Activated CD4-positive, alpha-beta T cell treated with anti-CD3 and anti-CD28 coated beads, Interleukin-10, Interleukin-2, amounts not matched to agents 100 ng/mL and 50 ng/mL, durations not matched to agents 16 hours and 8 hours (primary cell): Measurements from ENCODE around the gene TIAM2.
A peak's percentile ranks its signal among the peaks of the same experiment; 100 is the strongest.
"Not testable (repeated sequence)": the region's sequence is repeated elsewhere in the genome, so short reads cannot be mapped to it uniquely, and the experiment has no call there.

ENCODE experiments used
- DNase-seq: peaks from one replicate; pipeline ENCODE4 v3.0.0-alpha.2; 2020

The TIAM2 gene

DNA sequence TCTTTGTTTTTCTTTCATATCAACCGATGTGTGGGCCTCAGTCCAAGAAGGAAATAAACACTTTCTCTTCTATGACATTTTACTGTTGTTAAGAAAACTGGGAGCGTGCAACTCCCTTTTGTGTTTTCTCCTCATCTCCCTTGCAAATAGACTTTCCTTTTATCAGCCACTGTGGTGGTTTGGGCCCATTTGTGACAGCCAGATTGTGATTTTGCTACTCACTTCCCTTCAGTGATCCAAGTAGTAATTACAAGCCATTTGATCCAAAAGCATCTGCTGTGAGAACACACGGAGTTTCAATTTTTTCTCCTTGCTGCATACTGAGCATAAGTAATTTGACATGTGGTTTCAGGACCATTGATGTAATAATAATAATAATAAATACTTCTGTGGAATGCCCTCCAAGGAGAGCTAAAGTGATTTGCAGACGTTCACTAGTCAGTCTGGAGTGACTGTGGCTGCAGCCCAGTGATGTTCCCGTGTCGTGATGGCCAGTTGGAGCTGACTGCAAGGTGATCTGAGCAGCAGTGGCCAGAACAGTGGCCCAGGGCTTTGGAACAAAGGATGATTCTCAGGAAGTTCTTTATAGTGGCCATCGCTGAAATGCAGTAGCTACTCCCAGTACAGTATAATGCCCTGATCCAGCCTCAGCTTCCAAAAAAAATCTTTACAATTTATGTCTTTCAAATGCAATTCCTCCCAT lies 176.8 kb downstream of the TIAM2 start:
- DNase-seq: no peak

GRCh38 chr6:155173488-155173887 lies 178.4 kb downstream of the TIAM2 start:
- no peak for DNase-seq

DNA sequence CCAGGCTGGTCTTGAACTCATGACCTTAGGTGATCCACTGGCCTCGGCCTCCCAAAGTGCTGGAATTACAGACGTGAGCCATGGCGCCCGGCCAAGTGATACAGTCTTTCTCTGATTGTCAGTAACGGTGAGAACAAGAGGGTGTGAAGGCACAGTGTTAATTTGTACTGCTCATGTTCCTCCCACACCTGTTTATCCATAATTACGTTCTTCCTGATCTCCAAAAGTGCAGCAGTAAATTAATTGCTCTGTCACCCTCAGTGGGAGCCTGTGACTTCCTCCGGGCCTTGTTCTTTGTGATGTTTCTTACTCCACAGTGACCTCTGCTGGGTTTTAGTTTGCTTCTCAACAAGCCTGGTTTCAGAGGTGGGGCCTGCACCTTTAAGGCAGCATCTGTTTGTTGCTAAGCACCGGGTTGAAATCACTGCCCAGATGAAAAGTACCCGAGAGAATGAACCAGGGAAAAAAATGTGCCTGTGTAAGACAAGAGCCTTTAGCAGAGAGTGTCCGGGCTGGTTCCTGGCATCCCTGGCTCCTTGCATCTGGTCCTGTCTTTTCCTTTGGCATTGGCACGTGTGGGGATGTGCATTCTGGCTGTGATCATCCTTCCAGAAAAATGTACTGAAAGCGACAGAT lies 179.6 kb downstream of the TIAM2 start:
- DNase-seq: peak; percentile 90

DNA sequence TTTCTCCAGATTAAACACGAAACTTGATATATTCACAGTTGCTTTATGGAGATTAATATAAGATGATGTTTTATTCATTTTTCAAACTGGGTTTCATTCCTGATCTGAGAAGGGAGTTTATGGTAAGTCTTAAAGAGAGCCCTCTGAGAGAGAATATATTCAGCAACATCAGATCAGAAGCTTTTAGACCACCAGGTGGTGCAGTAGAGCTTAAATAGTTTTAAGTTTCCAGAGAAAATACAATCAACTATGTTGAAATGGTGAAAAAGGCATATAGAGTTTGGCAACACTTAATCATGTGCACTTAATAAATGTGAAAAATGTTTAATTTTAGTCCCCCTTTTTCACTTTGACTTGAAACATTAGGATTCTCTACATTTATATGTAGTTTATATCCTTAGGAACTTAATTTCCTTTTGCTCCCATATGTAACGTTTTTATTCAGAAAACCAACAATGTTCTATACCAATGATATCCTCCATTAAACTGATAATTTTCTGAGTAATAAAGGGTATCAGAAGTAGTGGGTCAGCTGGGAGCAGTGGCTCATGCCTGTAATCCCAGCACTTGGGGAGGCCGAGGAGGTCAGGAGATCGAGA lies 182.3 kb downstream of the TIAM2 start:
- peak; percentile 70 for DNase-seq

GRCh38 chr6:155181498-155181897 lies 186.4 kb downstream of the TIAM2 start:
- DNase-seq: no peak

DNA sequence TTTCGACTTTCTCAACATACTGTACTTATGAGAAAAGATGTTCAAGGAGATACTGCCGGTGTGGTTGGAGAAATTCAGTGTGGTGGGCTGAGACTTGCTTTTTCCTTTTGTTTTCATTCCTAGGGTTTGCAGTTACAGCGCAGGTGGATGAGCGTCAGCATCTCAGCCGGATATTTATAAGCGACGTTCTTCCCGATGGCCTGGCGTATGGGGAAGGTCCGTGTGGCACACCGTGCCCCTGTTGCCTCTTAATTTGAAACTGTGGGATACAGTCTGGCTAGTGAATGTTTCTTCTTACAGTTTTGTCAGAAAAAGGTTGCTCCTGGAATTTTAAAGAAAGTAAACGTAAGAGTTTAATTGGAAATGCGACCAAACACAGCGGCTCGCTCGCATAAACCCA lies 187.0 kb downstream of the TIAM2 start:
- no peak for DNase-seq

- DNase-seq: no peak
Measured at GRCh38 chr6:155183095-155183494, 188.0 kb downstream of the TIAM2 start.

DNA sequence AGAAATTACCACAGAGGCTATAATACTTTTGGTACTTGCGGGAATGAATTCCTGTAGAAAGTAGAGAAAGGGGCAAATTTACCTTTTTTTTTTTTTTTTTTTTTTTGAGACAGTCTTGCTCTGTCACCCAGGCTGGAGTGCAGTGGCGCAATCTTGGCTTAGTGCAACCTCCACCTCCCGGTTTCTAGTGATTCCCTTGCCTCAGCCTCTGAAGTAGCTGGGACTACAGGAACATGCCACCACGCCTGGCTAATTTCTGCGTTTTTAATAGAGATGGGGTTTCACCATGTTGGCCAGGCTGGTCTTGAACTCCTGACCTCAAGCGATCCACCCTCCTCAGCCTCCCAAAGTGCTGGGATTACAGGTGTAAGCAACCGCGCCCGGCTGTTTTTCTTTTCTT lies 189.9 kb downstream of the TIAM2 start:
- DNase-seq: not testable (repeated sequence)

- DNase-seq: no peak
Measured at GRCh38 chr6:155185544-155185943, 190.4 kb downstream of the TIAM2 start.

DNA sequence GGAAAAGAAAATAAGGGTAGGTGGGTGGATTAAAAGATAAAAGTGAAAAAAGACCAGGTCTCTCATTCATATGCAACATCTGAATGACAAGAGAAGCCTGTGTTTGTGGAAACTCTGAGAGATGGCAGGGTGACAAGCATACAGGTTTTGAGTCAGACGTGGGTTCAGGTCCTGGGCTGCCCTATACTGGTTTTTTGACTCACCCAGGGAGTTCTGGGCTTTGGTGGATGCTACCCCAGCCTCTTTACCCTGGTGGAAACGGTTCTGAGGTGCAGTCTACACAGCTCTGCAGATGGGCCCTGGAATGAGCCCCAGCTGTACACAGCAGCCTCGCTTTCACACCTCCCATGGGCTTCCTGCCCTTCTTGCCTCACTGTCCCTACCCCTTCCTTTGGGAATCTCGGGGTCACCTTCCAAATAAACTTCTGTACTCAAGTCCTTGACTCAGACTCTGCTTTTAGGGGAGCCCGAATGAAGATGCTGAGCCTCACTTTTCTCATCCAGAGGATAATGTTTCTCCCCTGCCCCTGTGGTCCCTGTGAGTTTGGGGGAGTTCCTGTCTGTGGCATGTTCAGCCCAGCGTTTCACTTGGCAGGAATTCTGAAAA lies 191.0 kb downstream of the TIAM2 start:
- peak; percentile 91 for DNase-seq

DNA sequence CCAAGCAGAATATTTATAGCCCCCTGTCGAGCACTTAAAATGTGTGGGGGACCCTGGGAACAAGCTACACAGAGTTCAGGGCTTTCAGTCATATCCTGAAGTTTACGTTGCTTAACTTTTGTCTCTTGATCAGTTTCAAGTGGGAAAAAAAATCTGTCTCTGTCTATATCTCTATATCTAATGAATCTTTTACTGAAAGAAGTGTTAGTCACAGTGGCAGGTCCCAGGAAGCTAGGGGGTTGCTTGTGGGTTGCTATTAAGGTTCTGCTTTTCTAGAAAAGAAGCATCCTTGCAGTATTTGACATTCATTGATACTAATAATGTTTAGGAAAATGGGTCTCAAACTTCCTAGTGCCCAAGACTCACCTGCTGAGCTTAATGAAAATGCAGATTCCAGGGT lies 192.0 kb downstream of the TIAM2 start:
- DNase-seq: peak; percentile 54

GRCh38 chr6:155187994-155188706 lies 193.0 kb downstream of the TIAM2 start:
- DNase-seq: no peak

DNA sequence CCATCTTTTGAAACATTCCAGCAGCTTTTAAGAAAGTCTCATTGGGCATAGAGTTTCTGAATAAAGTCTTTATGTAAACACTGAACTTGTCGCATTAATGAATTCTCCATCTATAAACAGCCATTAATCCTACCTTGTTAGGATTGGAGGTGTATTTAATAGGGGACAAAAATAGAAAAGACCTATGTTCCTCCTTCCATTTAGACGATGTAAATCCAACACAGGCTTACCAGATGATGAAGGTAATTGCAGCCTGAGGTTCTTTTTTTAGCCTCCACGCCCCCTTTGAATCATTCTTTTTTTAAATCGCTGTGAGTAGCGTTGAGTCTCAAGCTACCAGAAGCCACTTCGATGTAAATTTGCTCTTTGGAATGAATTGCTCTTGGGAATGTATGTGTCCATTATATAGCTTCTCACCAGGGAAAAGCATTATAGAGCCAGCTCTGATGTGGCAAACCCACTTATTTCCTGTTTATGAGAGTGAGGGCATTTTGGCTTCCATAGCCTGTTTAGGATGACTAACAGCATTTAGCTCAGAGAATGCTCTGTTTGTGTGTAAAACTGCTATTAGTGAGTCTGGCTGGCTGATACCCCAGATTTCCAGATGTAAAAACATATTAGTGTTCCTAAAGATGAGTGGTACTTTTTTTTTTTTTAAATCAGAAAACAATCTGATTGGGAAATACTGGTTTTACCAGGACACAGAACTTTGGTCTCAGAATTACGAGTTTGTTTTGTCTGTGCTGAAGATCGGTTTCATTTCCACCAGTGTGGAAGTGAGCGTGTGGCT lies 193.8 kb downstream of the TIAM2 start:
- DNase-seq: peak; percentile 69

GRCh38 chr6:155190677-155191076 lies 195.6 kb downstream of the TIAM2 start:
- no peak for DNase-seq

DNA sequence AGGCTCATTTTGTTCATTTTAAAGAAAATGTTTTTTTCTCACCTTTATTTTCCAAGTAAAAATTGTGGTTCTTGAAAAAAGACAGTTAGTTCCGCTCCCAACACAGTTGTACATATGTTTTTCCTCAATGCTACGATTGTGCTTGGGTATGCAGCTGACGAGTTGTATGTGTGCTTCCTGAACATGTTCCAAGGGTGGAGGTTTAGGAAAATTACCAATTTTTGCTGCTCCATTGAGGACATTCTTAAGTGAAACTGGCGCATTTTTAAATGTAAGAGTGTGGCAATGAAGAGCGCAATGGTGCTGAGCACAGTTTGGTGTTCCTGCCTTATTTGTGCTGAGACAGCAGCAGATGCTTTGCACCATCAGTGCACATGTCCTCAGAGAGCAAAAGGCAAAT lies 198.4 kb downstream of the TIAM2 start:
- DNase-seq: no peak

- no peak for DNase-seq
Measured at GRCh38 chr6:155194399-155194798, 199.3 kb downstream of the TIAM2 start.

- no peak for DNase-seq
Measured at GRCh38 chr6:155195903-155196302, 200.8 kb downstream of the TIAM2 start.

- no peak for DNase-seq
Measured at GRCh38 chr6:155196911-155197310, 201.8 kb downstream of the TIAM2 start.

DNA sequence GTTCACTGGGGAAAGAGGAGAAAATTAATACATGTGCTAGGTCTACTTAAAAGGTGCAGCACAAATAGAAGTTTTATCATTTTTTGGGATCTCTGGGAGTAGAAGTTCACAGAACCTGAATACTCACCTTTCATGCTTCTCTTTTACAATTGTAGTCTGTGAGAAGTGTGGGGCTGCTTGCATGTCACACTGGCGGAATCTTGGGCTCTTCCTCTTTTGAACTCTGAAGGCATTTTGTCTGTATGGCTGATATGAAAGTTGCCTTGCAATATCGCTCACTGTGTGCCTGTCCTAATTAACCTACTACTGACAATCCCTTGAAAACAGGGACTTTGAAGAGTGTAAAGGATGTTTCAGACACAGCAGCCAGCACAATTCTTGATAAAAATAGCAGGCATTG lies 202.8 kb downstream of the TIAM2 start:
- DNase-seq: no peak

- no peak for DNase-seq
Measured at GRCh38 chr6:155200012-155200411, 204.9 kb downstream of the TIAM2 start.

GRCh38 chr6:155201461-155202226 lies 206.5 kb downstream of the TIAM2 start:
- DNase-seq: no peak

DNA sequence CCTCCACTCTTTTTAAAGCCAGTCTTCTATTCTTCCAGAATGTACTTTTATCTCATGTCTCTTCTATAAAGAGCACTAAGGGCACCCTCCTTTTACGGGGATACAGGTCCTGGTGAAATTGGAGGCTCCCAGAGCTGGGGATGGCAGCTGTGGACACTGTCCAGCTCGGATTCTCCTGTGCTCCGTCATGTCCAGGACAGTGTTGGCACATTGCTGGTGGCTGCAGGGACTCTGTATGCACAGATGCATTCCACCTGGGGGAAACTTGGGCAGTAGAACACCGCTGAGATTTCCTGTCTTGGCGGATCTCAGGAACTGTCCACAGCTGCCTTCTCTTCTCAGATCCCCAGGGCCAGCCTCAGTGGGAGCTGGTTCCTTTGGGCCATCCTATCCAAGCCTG lies 212.1 kb downstream of the TIAM2 start:
- no peak for DNase-seq
